Omental fat pad (tissue), 4 donors: ENCODE data around the gene PLA2G4A. TPM values are rescaled to one million over a fixed set of nuclear protein-coding genes. Genes with fewer than 3 reads are reported as not detected.

Experiments
- ATAC-seq: fragments of 150-250 bp; one replicate; pipeline ENCODE4 v1.9.1; 2016; ENCODE audit warnings: mild to moderate bottlenecking, moderate library complexity; ENCODE audit not compliant: low FRiP score
- DNase-seq: peaks from one replicate; pipeline ENCODE4 v3.0.0-alpha.2; 2019; ENCODE audit warnings: low spot score
- total RNA-seq, 4 donors: library from RNA; depleted of rRNA; stranded (reverse); fragments of >200 nt; gene quantifications; one replicate each; pipeline ENCODE4 v1.1.0, GENCODE V29; 2016
- TF ChIP-seq, protein P1 (sequence below), 3 donors: fragments of 450-650 bp; IDR thresholded peaks; one replicate each; pipeline ENCODE4 v1.5.1; 2016 to 2017; ENCODE audit warnings: antibody characterized with exemption in 3 of 3, mild to moderate bottlenecking in 3 of 3, moderate library complexity in 2 of 3

PLA2G4A gene
- total RNA-seq, 4 donors from 2014 or later = 8.8 to 26.8 (median 12.4) TPM

DNA sequence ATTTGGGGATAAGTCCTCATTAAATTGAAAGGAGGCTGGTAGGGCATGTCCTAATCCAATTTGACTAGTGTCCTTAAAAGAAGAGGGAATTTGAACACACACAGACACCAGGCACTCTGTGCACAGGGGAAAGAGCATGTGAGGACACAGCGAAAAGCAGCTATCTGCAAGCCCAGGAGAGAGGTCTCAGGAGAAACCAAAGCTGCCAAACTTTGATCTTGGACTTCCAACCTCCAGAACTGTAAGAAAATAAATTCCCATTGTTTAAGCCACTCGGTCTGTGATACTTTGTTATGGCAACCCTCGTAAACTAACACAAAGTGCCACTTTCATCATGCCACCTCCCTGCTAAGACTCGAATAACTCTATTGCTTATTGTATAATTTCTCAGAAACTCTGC lies 13.8 kb downstream of the PLA2G4A start:
- ATAC-seq (no peak), DNase-seq (no peak)
- TF ChIP-seq, protein P1, sequence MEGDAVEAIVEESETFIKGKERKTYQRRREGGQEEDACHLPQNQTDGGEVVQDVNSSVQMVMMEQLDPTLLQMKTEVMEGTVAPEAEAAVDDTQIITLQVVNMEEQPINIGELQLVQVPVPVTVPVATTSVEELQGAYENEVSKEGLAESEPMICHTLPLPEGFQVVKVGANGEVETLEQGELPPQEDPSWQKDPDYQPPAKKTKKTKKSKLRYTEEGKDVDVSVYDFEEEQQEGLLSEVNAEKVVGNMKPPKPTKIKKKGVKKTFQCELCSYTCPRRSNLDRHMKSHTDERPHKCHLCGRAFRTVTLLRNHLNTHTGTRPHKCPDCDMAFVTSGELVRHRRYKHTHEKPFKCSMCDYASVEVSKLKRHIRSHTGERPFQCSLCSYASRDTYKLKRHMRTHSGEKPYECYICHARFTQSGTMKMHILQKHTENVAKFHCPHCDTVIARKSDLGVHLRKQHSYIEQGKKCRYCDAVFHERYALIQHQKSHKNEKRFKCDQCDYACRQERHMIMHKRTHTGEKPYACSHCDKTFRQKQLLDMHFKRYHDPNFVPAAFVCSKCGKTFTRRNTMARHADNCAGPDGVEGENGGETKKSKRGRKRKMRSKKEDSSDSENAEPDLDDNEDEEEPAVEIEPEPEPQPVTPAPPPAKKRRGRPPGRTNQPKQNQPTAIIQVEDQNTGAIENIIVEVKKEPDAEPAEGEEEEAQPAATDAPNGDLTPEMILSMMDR (IDR thresholded peaks at IDR 0.05) = no peak

DNA sequence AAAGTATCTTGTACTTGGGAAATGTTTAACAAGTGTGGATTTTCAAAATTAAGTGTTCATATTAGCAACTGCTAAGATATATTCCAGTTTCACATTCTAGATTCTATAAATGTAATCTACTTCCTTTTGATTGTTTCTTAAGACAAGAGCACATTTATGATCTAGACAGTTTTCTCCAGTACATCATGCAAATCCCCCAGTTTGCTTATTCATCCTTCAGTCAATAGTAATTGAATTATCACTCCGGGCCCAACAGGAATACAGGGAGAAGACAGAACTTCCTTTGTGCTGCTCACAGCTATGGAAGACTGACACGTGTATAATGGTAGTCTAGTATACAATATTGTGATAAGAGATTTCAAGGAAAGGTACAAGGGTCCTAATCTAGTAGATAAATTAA lies 14.5 kb downstream of the PLA2G4A start:
- TF ChIP-seq, protein P1 (IDR thresholded peaks at IDR 0.05) = no peak

DNA sequence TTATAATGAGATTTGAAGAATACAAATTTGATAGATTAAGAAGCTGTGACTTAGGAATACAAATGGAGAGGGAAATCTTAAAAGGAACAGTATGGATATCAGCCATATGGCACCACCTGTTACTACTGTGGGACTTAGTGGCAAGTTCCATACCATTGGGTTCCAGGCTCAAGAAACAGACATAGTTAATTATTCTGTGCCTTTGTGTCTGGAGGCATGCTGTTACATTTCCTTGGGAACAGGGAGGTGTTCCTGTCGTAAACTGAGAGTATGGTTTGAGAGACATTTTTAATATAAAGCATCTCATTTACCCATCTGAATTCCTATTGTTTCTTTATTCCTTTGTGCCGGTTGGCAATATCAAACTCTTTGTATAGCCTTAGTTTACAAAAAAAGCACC lies 15.2 kb downstream of the PLA2G4A start:
- DNase-seq (no peak), ATAC-seq (no peak)
- TF ChIP-seq, protein P1 (IDR thresholded peaks at IDR 0.05) = no peak

More for the DNA sequence above, 14.5 kb downstream of the PLA2G4A start:
- no peak for DNase-seq
- ATAC-seq = no peak

DNA sequence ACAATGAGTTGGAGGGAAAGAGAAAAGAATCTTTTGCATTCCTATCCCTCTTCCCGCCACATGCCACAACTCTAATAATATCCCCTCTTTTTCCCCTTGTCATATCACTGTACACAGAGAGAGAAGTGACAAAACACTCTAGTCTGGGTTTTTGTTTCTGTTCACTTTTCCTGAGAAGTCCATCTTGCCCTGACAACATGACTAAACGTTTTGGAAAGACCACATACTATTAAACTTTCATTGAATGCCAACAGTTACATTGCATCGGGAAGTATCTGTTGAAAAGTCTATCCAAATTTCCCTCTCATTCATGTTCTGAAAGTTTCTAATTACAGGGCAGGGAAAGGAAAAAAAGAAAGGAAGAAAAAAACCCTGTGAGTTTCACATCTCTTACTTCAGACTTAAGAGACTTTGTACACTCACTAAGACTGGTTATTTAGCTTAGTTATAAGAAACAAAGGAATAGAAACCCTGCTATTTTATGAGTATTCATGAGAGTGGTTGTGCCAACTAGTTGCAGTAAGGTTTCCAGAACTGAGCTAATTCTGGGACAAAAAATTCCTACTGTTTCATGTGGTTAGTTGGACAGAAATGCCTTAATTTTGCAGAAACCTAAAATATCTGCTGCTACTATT lies 16.9 kb downstream of the PLA2G4A start:
- ATAC-seq (no peak), DNase-seq (no peak)
- TF ChIP-seq, protein P1 (IDR thresholded peaks at IDR 0.05) = no peak

DNA sequence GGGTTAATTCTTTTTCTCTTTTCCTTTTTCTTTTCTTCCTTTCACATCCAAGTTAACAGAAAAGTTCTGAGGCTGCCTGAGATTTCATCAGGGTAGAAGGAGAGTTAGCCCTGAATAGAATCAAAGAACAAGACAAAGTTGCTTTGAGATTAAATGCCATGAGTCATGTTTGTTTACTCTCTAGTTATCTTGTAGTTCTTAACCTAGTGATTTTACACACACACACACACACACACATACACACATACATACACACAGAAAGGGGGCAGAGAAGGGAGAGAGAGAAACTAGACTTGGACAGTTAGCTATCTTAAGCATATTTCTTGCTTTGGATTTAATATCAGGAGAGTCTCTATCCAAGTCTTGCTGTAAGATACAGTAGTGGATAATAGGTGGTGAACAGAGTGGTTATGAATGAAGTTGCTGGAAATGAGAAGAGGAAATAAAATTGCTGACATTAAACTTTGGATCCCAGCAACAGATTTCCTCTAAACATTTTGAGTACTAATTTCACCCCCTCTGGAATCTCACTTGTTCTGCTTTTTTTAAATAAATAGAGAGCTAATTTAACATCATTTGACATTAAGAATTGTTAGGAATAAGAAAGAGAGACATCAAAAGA lies 19.9 kb downstream of the PLA2G4A start:
- TF ChIP-seq, protein P1 (IDR thresholded peaks at IDR 0.05) = no peak
- ATAC-seq = no peak
- DNase-seq = no peak

DNA sequence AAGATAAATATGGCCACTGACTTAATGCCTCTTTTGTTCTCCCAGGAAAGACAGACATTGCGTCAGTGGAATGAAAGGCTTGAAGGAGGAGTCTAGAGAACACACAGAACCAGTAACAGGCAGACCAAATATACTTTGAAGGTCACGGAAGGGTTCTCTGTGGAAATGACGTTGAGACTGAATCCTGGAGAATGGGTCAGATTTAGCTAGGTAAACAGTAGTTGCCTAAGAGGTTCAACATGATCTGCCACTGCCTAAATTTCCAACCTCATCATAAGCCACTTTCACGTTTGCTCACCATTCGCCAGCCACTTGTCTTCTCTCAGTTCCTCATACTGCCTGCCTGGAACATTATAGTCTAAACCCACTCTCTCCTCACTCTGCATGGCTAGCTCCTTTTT lies 20.5 kb downstream of the PLA2G4A start:
- no peak for ATAC-seq

More for the DNA sequence above, 20.5 kb downstream of the PLA2G4A start:
- TF ChIP-seq, protein P1 (IDR thresholded peaks at IDR 0.05) = no peak
- DNase-seq = no peak
